GM19467 (cell line): ENCODE data around the gene TRDN.
"Not testable (repeated sequence)": the region's sequence is repeated elsewhere in the genome, so short reads cannot be mapped to it uniquely, and the experiment has no call there.

Experiments used
- ATAC-seq: cut with Tn5 transposase; IDR thresholded peaks from one replicate; pipeline ENCODE4 v1.9.1; 2021; ENCODE audit warnings: mild to moderate bottlenecking, moderate library complexity; ENCODE audit not compliant: unreplicated experiment

Gene TRDN

GRCh38 chr6:123565529-123565928, 71.2 kb downstream of the TRDN start:
- ATAC-seq = no peak

- no peak for ATAC-seq
Measured at GRCh38 chr6:123564361-123564760, 72.4 kb downstream of the TRDN start.

GRCh38 chr6:123562677-123563076, 74.1 kb downstream of the TRDN start:
- no peak for ATAC-seq

- ATAC-seq = no peak
Measured at GRCh38 chr6:123562264-123562663, 74.5 kb downstream of the TRDN start.

GRCh38 chr6:123559816-123560215, 76.9 kb downstream of the TRDN start:
- ATAC-seq = not testable (repeated sequence)

GRCh38 chr6:123557474-123557873, 79.3 kb downstream of the TRDN start:
- not testable (repeated sequence) for ATAC-seq

GRCh38 chr6:123551939-123552707, 84.6 kb downstream of the TRDN start:
- ATAC-seq = no peak

- ATAC-seq = no peak
Measured at GRCh38 chr6:123550052-123550617, 86.6 kb downstream of the TRDN start.

GRCh38 chr6:123549476-123549875, 87.3 kb downstream of the TRDN start:
- no peak for ATAC-seq

- ATAC-seq = no peak
Measured at GRCh38 chr6:123547216-123547978, 89.4 kb downstream of the TRDN start.

GRCh38 chr6:123546537-123546936, 90.2 kb downstream of the TRDN start:
- no peak for ATAC-seq

GRCh38 chr6:123541462-123541861, 95.3 kb downstream of the TRDN start:
- ATAC-seq = no peak

- ATAC-seq = no peak
Measured at GRCh38 chr6:123533862-123534648, 102.7 kb downstream of the TRDN start.

- no peak for ATAC-seq
Measured at GRCh38 chr6:123529843-123530242, 106.9 kb downstream of the TRDN start.

- no peak for ATAC-seq
Measured at GRCh38 chr6:123529058-123529457, 107.7 kb downstream of the TRDN start.

- ATAC-seq = no peak
Measured at GRCh38 chr6:123527406-123527805, 109.3 kb downstream of the TRDN start.

- ATAC-seq = no peak
Measured at GRCh38 chr6:123526128-123526527, 110.6 kb downstream of the TRDN start.

GRCh38 chr6:123524781-123525180, 112.0 kb downstream of the TRDN start:
- no peak for ATAC-seq

GRCh38 chr6:123520217-123520616, 116.5 kb downstream of the TRDN start:
- no peak for ATAC-seq

GRCh38 chr6:123519189-123519505, 117.6 kb downstream of the TRDN start:
- no peak for ATAC-seq

- ATAC-seq = no peak
Measured at GRCh38 chr6:123518441-123519188, 118.1 kb downstream of the TRDN start.
